Suppressor macrophage treated with lipopolysaccharide for 1 hour (primary cell): ENCODE measurements around the gene RBM22.

Experiments used
- DNase-seq, 3 donors: peaks; one replicate each; pipeline ENCODE4 v3.0.0-alpha.2; 2020 to 2022

The RBM22 gene

DNA sequence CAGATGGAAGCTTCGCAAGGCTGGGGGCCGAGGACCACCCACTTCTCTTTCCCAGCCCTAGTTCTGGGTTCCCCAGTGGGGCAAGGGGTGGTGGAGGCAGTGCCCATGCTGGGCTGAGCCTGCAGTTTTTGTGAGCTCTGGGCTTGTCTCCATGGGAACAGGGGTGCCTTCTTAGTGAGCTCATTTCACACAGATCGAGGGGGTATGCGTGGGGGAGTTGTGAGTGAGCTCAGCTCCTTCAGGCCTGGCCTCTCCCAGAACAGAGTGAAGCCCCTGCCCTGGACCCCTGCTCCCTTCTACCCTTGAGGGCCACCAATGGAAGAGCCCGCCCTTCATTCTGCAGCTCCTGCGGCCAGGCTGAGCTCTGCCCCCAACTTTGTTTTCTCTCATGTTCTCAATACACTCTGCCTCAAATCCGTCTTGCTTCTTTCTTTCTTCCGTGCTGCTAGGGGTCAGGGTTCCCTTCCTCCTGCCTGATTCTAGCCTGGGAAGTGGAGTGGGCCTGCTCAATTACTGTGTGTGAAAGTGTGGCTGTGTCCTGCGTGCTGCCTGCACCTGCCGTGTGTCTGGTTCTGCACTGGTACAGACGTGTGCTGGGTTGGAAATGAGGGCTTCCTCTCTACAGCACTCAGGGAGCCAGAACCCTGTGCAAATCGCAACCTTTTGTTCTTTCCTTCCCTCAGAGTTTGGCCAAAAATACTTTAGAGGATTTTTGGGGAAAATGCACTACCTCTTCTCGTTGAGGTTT lies 48.8 kb downstream of the RBM22 start:
- DNase-seq, result no peak

DNA sequence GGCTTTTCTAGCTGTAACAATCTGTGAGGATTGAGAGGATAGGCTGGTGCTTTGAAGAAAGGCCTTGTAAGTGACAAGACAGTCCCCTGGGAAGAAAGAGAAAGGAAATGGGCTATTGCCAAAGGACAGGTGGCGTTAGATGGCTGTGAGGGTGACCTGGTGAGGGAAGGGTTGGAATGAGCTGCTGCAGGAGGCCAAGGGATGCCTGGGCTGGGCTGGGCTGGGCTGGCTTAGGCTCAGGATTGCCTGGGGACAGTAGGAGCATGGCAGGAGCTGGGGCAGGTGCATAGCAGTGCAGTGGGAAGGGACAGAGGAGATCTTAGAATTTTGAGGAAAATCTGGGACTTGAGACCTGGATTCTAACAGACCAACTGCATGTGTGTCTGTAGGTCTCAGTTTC lies 49.5 kb downstream of the RBM22 start:
- DNase-seq, result no peak

DNA sequence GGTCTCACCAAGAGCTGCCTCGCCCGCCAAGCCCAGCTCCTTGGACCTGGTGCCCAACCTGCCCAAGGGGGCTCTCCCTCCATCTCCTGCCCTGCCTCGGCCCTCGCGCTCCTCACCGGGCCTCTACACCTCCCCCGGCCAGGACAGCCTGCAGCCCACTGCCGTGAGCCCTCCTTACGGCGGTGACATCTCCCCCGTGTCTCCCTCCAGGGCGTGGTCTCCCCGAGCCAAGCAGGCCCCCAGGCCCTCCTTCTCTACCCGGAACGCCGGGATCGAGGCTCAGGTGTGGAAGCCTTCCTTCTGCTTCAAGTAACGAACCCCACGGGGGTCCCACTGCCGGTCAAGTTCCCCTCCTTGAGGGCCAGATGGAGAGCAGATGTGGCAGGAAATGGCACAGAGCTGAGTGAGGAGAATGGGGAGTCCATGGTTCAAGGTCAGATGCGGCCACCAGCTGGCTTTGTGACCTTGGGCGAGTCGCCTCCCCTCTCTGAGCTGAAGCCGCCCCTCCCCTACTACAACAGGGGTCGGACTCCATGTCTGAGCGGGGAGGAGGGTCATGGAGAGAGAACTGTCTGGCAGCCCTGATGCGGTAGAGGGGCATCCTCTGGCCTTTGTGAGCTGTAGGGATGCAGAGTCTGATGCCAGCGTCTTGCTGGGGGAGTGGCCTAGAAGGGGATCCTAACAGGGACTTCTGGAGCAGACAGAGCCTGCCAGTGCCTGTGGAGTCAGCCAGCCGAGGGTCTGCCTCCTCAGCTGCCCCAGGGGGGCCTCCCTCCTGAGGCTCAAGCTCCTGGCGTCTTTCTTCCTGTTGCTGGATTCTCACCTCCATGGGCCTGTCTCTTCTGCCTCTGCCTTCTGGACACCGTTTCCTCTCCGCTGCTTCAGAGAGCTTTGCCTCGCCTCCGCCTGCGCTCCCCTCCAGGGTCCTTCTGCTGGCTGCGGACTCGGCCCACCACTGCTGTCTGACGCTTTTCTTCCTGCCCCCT lies 50.5 kb downstream of the RBM22 start:
- DNase-seq, result no peak

DNA sequence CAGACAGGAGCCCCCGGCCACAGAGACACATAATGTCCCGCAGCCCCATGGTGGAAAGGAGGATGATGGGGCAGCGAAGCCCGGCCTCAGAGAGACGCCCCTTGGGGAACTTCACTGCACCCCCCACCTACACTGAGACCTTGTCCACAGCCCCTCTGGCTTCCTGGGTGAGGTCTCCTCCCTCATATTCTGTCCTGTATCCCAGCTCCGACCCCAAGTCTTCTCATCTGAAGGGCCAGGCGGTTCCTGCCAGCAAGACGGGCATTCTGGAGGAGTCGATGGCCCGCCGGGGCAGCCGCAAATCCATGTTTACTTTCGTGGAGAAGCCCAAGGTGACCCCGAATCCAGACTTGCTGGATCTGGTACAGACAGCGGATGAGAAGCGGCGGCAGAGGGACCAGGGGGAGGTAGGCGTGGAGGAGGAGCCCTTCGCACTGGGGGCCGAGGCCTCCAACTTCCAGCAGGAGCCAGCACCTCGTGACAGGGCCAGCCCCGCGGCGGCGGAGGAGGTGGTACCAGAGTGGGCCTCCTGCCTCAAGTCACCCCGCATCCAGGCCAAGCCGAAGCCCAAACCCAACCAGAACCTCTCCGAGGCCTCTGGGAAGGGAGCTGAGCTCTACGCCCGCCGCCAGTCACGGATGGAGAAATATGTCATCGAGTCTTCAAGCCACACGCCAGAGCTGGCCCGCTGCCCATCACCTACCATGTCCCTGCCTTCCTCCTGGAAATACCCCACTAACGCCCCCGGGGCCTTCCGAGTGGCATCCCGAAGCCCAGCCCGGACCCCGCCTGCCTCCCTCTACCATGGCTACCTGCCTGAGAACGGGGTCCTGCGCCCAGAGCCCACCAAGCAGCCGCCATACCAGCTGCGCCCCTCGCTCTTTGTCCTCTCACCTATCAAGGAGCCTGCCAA lies 51.5 kb downstream of the RBM22 start:
- DNase-seq, result no peak

DNA sequence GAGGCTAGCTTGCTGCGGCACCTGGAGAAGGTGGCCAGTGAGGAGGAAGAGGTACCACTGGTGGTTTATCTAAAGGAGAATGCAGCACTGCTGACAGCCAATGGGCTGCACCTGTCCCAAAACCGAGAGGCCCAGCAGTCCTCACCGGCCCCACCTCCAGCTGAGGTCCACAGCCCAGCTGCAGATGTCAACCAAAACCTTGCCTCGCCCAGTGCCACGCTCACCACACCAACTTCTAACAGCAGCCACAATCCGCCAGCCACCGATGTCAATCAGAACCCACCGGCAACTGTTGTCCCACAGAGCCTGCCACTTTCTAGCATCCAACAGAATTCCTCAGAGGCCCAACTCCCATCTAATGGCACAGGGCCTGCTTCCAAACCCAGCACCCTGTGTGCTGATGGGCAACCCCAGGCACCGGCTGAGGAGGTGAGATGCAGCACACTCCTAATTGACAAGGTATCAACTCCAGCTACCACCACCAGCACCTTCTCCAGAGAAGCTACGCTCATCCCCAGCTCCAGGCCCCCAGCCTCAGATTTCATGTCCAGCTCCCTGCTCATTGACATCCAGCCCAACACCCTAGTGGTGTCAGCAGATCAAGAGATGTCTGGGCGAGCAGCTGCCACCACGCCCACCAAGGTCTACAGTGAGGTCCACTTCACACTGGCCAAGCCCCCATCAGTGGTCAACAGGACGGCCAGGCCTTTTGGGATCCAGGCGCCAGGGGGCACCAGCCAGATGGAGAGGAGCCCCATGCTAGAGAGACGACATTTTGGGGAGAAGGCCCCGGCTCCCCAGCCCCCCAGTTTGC lies 52.4 kb downstream of the RBM22 start:
- DNase-seq, result no peak

DNA sequence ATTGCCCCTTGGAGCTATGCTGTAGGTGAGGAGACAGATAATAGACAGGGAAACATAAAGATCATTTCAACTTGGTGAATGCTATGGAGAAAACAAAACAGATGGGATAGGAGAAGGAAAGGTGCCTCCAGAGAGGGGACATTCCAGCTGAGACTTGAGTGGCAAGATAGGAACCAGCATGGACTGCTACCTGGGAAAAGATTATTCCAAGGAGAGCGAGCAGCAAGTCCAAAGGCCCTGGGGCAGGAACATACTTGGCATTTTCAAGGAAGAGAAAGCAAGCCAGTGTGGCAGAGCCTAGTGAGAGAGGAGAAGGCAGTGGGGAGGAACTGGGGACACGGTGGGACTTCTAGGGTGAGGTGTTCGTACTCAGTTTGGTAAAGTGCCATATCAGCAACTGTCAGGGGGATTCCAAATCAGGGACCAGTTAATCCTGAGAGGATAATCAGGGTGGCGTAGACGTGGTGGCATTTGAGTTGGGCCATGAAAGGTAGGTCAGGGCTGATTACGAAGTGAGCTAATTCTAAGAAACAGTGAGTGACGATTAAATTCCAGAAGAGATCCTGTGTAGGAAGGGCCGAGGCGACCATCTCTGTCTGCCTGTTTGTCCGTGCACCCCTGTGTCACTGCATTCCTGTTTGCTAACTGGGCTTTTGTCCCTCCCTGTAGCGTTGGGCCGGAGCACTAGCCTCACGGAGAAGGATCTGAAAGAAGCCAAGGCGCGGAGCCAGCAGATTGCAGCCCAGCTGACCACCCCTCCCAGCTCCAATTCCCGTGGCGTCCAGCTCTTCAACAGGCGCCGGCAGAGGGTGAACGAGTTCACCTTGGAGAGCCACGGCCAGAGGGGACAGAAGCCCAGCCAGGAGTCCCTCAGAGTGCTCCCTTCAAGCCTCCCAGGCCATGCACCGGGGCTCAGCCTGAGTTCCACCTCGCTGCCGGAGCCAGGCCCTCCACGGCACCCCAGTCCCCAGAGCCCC lies 53.3 kb downstream of the RBM22 start:
- no peak for DNase-seq

DNA sequence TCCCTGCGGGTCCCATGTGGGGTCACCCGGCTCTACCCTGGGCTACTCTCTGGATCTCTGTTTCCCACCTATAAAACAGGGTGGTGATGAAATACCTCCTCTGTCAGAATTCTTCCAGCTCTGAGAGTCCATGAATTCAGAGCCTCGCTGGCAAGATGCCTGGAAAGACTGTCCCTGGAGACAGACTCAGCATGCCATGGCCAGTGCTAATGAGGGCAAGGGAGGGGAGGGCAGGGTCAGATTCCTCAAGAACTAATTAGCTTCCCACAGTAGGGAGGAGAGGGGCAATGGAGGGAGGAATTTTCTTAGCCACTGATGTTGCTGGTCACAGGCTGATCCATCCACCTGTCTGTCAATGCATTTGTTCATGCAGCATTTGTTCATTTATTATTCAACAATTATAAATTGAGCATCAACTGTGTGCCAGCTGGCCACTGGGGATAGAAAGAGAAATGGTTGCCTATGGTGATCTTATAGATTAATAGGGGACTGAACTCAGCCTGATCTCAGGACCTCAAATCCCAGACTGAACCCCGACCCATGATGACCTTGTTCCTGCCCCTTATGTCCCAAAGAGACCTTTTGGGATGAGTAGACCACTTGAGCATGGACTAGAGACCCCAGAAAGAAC lies 55.7 kb downstream of the RBM22 start:
- no peak for DNase-seq

DNA sequence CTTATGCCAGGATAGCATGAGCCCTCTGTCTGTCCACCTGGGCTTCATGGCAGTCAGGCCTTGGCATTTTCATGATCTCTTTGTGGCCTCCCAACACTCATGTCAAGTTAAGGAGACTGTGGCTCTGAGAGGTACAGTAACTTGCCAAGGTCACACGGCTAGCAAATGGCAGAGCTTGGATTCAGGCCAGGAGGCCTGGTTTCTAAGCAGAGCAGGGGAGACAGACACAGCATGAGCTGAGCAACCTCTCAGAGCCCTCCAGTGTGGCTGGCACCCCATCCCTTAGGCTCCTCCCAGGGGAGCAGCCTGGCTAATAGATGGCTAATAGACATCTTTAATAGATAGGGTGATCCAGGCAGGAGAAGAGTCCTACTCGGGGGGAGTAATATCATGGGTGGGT lies 56.3 kb downstream of the RBM22 start:
- DNase-seq, result no peak

DNA sequence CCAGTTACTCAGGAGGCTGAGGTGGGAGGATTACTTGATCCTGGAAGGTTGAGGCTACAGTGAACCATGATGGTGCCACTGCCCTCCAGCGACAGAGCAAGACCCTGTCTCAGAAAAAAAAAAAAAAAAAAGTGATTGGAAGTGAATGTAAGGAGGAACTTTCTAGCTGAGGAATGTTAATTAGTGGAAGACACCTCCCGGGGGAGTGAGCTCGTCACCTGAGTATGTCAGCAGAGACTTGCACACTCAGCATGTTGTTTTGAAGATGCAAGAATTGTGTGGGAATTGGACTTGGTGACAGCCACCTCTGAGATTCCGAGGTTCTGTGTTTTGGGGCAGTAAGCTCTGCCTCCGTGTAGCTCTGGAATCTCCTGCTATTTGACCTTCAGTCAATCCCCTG lies 56.8 kb downstream of the RBM22 start:
- DNase-seq, result no peak

DNA sequence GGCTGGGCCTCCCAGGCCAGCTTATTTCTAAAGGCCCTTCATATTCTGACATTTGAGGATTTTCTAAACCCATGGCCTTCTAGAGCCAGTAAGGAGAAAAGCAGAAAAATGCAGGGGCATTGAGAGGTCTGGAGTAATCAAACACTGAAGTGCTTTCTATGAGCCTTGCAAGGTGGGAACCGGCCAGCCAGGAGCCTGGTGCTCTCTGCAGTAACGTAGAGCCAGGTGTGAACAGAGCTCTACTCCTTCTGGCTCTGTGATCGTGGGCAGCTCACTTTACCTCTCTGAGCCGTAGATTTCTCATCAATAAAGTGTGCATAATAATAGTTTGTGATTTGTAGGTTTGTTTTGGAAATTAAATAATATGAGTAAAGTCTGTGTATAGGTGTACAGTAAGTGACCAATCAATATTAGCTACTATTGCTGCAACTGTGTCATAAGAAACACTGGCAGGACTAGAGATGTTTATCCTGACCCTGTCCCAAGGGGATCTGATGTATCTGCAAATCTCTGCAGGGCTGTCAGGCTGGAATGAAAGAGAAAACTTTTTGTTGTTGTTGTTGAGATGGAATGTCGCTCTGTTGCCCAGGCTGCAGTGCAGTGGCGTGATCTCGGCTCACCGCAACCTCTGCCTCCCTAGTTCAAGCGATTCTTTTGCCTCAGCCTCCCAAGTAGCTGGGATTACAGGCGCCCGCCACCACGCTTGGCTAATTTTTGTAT lies 57.7 kb downstream of the RBM22 start:
- DNase-seq, result no peak

DNA sequence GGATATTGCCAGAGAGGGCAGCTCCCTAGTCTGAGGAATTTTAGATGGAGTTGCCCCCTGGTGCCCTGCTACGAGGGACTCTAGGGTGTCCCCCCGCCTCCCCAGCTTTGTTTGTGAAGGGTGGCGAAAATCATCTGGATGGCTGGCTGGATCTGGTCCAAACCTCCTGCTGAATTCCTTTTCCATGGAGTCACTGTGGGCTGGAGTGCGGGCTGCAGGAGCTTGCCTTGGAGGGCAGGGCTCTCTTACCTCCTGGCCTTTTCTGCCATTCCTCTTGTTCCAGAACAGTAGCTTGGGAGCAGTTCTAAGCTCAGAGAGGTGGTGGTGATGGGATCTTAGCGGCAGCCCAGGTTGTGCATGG lies 58.3 kb downstream of the RBM22 start:
- DNase-seq, result no peak

DNA sequence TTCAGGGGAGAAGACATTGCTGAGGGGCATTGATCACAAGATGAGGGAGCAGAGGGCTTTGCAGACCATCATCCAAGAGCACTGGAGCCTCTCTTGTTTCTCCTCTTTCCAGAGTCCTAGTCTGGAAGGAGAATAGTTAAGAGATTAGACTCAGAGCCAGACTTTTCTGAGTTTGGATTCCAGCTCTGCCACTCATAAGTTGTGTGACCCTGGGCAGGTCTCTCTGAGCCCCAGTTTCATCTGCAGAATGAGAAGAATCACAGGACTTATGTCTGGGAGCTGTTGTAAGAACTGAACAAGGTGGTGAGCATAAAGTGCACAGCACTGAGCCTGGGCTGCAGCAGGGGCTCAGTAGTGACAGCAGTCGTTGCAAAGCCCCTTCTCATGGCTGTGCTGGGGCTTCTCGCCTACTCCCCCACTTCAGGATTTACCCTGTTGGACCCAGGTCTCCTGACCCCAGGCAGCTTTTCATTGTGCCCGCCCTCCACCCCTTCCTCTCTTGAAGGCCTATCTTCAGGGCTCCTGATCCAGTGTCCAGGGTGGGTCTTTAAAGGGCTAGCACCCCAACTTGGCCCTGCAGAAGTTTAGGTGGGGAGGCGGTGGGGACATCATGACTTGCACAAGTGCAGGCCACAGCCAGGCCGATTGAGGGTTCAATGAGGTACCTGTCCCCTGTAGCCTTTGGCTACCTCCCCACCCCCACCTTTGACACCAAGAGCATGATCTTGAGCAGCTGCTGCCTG lies 58.9 kb downstream of the RBM22 start:
- no peak for DNase-seq

DNA sequence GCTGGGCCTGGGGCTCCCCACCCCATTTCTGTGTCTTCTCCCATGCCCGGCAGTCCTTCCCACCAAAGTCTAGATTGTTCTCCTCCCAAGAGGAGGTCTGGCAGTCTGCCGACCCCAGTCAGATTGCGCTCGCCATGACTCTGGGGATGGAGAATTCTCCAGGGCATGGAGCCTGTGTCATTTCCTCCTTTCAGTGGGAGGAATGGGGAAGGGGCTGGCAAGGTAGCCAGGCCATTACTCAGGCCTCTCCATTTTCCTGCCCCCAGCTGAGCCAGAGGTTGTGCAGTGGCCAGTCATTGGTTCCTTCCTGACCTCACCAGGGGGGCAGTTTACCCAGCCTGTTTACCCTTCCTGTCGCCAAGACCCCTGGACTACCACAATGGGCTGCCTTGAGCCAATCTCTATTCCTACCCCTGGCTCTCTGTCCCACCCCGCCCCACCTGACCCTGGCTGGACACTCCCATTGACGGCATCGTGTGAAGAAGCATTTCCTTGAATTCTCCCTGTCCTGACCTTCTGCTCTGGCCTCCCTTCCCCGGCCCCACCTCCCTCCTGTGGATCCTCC lies 59.8 kb downstream of the RBM22 start:
- DNase-seq, result no peak
